Fibroblast of skin of abdomen (primary cell): ENCODE results near the gene SRRM4.

Source experiments
- DNase-seq: peaks from one replicate; pipeline ENCODE4 v3.0.0-alpha.2; 2013

The SRRM4 gene

DNA sequence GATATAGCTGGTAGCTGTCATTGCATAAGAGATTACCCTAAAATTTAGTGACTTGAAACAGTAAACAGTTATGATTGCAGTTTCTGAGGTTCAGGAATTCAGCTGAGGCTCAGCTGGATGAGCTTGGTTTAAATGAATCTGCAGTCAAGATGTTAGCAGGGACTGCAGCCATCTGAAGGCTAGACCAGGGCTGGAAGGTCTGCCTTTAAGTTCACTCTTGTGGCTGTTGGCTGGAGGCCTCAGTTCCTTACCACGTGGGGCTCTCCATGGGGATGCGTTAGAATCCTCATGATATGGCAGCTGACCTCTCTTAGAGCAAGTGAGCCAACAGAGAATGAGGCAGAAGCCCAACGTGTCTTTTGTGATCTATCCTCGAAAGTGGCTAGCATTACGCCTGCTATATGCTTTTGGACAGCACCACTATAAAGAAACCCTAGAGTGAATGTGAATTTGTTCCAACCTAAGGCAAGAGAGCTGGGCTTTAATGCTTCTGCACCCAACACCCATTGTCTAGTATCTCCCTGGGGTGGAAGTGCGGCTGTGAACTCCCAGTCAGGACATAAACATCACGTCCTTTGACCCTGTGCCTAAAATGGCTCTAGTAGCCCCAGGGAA is 223.4 kb downstream of the SRRM4 start:
- DNase-seq, result no peak

DNA sequence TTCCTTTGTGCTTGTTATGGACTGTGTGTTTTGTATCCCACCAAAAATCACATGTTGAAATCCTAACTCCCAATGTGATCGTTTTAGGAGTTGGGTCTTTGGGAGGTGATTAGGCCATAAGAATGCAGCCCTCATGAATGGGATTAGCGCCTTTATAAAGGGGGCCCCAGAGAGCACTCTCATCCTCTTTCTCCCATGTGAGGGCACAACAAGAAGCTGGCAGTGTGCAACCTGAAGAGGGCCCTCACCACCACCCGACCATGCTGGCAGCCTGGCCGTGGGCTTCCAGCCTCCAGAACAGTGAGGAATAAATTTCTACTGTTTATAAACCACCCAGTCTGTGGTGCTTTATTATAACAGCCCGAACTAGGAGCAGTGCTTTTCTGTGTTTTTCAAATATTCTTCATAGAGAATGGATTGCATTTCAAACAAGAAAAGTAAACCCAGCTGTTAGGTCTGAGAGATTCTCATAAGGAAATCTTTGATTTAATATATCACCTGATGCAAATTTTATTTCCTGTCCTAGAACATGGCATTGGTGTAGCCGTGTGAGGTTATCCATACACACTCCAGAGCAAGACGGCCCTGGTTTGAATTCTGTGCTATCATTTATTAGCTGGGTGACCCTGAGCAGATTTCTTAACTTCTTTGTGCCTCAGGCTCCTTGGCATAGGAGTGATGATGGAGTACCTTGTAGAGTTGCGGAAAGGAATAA is 225.2 kb downstream of the SRRM4 start:
- no peak for DNase-seq

DNA sequence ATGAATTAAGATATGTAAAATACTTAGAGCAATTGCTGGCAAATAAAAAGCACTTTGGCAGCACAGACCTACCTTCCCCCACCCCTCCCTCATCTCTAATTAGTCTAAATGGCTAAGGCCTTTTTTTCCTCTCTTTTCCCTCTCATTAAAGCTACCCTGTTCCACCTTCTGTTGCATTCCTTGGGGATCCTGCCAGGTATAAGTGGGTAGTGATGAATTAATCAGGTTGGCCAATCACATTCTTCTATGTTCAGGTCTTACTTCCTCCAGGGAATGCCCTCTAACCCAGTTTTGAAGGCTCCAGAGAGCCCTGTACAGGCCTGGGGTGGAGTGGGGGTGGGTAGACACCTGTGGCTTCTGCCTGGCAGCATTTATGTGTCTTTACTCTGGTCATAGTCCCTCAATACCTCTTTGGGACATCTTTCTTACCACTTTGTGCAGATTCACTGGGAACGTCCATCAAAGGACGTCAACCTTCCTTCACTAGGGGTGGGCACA is 225.8 kb downstream of the SRRM4 start:
- no peak for DNase-seq

GRCh38 chr12:119208626-119209061 is 227.3 kb downstream of the SRRM4 start:
- DNase-seq, result no peak

DNA sequence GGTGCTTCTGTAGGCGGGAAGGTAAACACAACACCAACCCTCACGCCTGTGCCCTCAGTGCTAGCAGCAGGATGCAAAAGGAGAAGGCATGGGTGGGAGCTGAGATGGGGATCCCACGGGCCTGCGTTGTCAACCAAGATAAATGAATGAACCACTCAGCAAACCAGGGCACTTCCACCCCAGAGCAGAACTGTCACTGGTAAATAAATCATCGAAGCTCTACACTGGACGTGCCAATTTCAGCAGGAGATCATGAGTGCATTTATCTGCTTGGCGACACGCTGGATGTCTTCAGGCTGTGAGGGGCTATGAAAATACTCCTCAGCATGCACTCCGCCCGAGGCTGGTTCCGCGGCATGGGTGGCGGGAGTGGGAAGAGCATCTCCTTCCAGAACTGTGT is 230.5 kb downstream of the SRRM4 start:
- DNase-seq, result no peak
